HK-2 (cell line): ENCODE results near the gene P4HA2.

Experiments
- DNase-seq: peaks from one replicate; pipeline ENCODE4 v3.0.0-alpha.2; 2018; ENCODE audit not compliant: unreplicated experiment

Gene P4HA2

GRCh38 chr5:132224716-132225115, 2.9 kb downstream of the P4HA2 start:
- no peak for DNase-seq

DNA sequence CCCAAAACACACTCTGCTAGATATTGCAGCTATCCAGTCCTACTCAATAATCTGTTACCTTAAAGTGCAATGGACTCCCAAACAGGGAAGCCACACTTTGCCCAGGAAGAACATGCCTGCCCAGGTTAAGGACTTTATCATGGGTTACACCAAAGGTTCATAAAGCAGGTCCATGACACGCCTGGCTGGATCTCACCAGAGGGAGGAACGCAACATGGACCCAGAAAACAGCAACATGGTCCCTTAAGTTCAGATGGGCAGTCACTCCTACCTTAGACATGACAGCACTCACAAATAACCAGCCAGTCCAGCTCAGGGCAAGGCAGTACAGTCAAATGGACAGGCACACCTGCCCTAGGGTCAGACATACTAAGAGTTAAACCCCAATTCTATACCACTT, 3.8 kb downstream of the P4HA2 start:
- no peak for DNase-seq

DNA sequence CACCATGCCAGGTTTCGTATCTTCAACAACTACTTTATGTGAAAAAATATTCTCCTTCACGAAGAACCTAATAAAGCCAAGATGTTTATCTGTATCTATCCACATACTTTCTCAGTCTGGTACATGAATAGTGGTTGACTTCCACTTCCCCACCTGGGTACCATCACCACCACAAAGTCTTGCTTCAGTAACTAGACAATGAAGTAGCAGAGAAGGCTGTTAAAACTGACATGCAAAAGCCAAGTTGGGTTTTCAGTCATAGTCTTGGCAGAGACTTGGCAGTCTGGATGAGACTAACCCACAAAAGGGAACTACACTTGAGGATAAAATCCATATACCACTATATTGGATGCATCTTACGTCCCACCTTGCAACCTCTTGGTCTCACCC, 5.0 kb downstream of the P4HA2 start:
- no peak for DNase-seq

DNA sequence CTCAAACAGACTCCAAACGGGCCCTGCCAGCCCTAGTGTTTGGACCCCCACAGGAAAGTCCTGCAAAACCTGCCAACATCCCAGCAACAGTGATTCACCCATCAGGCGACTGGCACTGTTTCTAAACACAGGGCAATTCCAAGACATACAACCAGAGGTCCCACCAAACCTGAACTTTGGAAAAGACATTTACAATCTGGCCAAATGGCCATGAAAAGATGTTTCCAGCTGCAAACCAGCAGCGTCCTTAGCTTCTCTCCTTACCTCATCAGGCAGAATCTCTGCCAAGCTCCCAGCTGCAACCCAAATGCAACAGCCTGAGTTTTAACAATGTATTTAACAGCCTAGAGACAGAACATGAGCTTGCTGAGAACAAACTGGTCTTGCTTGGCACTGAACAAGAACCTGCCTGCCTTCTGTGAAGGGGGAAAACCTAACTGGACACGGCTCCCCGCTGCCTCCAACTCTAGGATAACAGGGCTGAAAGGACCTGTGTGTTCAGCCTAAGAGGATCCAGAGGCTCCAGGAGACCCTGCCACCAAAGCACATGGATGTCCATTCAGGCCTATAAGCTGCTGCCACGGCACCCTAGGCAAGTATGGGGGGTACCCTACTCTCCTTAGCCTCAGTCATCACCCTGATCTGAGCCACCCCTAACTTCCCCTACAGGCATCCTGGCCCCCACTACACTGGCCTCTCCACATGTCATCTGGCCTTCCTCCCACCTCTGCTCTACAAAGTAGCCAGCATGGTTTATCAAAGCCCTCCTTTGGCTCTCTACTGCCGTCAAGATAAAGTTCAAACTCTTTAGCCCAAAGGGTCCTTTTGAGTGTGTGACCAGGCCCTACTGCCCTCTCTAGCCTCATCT, 5.6 kb downstream of the P4HA2 start:
- no peak for DNase-seq

DNA sequence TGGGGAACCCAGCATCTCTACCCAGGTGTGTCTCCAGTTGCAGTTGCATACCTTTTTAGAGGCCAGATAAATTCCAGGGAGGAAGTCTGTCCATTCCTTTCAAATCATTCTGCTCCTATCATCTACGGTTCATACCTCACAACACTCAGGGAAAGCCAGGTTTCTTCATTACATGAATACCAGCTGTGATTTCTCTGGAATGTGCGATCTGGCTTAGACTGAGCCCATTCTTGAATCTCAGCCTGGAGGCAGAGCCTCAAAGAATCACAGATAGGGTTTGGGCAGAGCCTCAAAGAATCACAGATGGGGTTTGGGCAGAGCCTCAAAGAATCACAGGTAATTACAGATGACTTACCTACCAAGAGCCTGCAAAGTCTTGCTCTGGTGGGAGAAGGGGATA, 7.2 kb downstream of the P4HA2 start:
- DNase-seq = no peak

- DNase-seq = no peak
These were observed 7.7 kb downstream of the P4HA2 start for GRCh38 chr5:132219981-132220380.

GRCh38 chr5:132219289-132219970, 8.2 kb downstream of the P4HA2 start:
- DNase-seq = no peak

DNA sequence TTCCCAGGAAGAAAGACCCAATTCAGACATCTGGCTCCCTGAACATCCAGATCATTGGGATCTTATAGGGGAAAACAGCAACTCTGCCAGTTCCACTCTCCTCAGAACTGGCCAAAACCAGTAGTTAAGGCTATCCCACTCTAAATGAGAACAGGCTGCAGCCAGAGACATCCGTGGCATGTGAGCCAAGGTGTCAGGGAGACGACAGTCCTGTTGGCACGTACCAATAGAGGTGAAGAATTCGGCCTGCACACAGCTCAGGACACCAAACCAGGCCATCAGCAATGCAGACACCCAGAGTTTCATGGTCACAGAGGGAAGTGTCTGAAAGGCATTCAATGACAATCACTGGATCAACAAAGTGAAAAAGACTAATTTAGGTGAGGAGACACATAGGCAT, 9.3 kb downstream of the P4HA2 start:
- DNase-seq = no peak

DNA sequence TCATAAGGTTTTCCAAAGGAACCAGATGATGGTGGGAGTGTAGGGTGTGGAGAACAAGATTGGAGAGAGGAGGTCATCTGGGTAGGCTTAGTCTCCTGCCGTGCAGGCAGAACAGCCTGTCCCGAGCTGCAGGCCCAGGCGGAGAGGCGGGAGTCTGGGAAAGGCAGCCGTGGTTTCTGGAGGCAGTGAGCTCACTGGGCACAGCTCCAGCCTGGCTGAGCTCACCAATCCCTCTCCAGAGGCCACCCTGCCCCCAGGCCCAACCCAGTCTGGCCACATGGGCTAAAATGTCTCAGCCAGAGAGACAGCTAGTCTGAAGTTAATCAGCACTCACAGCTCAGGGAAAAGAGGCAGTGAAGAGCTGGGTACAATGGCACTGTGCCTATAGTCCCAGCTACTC, 12.3 kb downstream of the P4HA2 start:
- peak; percentile 89 for DNase-seq

- no peak for DNase-seq
These were observed 13.2 kb downstream of the P4HA2 start for GRCh38 chr5:132214491-132214890.

DNA sequence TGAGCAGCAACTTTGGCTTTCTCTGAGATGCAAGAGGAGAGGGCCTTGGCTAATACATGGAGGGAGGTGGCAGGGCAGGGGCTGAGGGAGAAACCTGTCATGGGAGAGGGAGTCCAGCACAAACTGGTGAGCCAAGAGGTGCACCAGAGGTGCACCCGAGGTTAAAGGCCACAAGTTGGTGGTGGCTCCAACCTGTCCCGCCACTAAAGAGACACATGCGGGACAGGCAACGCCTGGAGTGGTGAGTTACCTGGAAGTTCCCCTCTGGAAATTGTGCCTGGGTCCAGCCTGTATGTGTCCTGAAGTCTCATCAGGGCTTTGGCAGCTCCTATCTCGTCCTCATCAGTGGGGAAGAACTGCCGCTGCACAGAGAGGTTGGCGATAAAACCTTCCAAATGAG, 14.0 kb downstream of the P4HA2 start:
- no peak for DNase-seq

DNA sequence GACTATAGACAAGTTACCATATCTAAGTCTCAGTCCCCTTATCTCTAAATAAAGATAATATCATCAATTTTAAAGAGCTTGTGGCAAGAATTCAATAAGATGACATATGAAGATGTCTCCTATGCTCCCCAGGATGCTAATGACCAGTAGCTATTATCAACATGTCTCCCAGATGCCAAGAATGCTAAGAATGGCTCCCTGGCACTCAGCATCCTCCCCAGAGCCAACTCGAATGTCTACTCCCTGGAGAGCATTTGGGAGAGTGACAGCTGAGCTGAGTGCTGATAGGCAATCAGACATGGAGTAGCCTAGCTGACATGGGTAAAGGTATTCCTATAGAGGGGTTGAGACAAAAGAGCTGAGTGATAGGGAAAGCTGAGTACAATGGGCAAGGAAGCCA, 15.9 kb downstream of the P4HA2 start:
- DNase-seq = no peak

DNA sequence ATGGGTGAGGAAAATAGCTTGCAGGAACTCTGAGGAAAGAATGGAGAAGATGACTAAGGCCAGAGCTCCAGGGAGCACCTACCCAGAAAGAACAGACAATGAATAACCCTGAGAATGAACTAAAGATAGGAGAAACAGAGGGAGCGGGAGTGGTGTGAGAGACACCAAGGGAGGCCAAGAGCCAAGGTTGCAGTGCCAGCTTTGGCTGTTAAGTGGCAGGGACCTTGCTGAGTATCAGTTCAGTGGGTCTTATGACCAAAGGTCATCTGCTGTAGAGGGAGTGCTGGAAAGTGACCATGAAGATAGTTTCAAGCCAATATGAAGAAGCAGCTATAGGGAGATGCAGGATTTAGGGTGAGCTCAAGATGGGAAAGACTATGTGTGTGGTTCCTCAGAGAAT, 16.7 kb downstream of the P4HA2 start:
- no peak for DNase-seq

- no peak for DNase-seq
These were observed 17.6 kb downstream of the P4HA2 start for GRCh38 chr5:132209901-132210545.

DNA sequence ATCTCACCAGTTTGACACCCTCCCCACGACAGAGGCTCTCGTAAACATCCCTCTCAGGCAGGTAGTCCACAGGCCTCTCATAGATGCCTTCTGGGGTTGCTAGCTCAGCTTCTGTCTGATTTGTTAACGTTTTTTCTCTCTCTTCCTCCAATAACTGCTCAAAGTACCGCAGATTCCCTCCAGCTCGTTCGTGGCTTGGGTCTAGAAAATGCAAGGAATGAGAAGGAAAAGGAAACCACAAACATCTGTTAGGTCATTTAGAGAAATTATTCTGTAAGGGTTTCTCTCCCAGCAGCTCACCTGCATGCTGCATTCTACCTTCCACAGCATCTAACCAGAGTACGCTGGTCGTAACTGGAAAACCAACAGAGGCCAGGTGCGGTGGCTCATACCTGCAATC, 18.5 kb downstream of the P4HA2 start:
- no peak for DNase-seq

GRCh38 chr5:132207778-132208177, 19.9 kb downstream of the P4HA2 start:
- DNase-seq = no peak

- no peak for DNase-seq
These were observed 20.9 kb downstream of the P4HA2 start for GRCh38 chr5:132206782-132207181.

DNA sequence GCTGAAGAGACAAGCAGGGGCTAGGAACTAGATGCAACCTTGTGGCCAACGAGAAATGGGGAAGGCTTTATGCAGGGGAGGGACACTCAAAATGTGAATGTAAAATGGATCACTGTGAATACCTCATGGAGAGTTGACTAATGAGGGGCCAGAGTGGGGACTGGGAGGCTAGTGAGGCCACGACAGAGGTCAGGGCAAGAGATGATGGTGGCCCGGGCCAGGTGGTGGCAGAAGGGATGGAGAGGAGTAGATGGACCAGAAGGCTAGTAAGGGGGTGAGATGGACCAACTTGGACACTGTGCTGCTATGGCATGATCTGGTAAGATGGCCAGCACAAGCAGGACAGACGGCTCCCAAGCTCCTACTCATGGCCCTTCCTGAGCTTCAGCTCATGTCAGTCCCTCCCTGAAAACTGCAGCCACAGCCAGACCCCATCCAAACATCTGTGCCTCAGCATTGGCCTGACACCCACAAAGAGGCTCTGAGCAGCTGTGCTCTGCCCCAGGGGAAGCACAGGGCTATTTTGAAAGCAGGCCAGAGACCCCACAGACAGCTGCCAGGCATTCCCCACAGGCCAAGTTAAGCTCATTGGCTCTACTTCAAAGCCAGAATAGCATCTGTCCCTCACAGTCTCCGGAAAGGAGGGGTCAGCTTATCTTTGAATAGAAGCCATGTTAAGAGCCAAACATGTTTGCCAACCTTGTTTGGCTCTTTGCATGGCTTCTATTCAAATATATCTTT, 22.1 kb downstream of the P4HA2 start:
- DNase-seq = no peak

DNA sequence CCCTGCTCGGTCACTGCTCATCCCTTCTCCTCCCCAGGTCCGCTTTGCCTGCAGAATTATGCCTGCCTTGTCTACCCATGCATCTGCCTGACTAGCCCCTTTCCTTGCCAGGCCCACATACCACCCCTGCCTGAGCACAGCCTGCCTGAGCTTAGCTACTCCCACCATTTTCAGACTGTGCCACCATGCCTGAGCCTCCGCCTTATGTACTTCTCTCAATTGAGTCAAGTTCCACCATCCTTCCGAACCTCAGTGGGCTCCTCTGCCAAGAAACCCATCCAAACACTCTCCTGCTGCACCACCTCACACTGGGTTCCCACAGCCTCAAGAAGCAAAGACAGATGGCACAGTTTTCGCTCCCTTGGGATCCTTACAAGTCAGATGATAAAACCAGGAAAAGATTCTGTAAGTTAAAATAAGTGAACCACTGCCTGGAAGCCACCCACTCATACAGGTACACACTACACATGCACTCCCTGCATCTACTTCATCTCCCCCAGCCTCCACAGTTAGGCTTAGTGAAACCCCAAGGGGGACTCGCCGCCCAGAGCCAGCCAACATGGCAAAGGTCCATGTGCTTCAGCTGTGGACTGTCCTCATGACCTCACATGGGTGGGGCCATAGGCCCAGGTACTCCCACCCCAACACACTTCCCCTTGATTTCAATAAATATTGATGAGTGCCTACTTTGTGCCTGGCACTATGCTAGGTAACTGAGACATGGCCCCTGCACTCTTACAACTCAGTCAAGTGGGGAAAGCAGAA, 23.1 kb downstream of the P4HA2 start:
- no peak for DNase-seq

- no peak for DNase-seq
These were observed 23.7 kb downstream of the P4HA2 start for GRCh38 chr5:132203916-132204315.

- DNase-seq = no peak
These were observed 24.2 kb downstream of the P4HA2 start for GRCh38 chr5:132203464-132203818.
